Tibial nerve (tissue), 4 donors: ENCODE measurements around the gene SCAMP2. TPM values are rescaled to one million over a fixed set of nuclear protein-coding genes. Genes with fewer than 3 reads are reported as not detected.

ENCODE experiments used
- DNase-seq, 2 donors: peaks; one replicate each; pipeline ENCODE4 v3.0.0-alpha.2; 2019; ENCODE audit warnings: low spot score in 2 of 2
- H3K27ac ChIP-seq, 4 donors: fragments of 200-600 bp; sonication (generic) in 3 of 4; one replicate each; pipeline ENCODE4 v1.5.1; 2017 to 2019; ENCODE audit warnings: mild to moderate bottlenecking in 1 of 4
- H3K27me3 ChIP-seq, 2 donors: fragments of 200-600 bp; sonication (generic) in 1 of 2; one replicate each; pipeline versions ENCODE4 v1.5.1 to v1.6.0; 2017 to 2019
- H3K36me3 ChIP-seq, 3 donors: fragments of 200-600 bp; sonication (generic); one replicate each; pipeline ENCODE4 v1.5.1; 2018 to 2019
- H3K4me1 ChIP-seq, 4 donors: fragments of 200-600 bp; sonication (generic) in 3 of 4; one replicate each; pipeline ENCODE4 v1.5.1; 2017 to 2019
- H3K4me3 ChIP-seq, 4 donors: fragments of 200-600 bp; sonication (generic) in 3 of 4; one replicate each; pipeline ENCODE4 v1.5.1; 2017 to 2019; ENCODE audit warnings: mild to moderate bottlenecking in 1 of 4, moderate library complexity in 1 of 4
- H3K9me3 ChIP-seq, 4 donors: fragments of 200-600 bp; sonication (generic) in 3 of 4; one replicate each; pipeline ENCODE4 v1.5.1; 2017 to 2019
- EP300 ChIP-seq, 2 donors: sonication (generic); formaldehyde crosslinking; IDR thresholded peaks; one replicate each; pipeline ENCODE4 v1.6.1; 2017; ENCODE audit warnings: antibody characterized with exemption in 2 of 2, mild to moderate bottlenecking in 1 of 2
- POLR2A ChIP-seq, 2 donors: fragments of 450-650 bp; IDR thresholded peaks; one replicate each; pipeline ENCODE4 v1.6.1; 2017; ENCODE audit warnings: antibody characterized with exemption in 2 of 2, mild to moderate bottlenecking in 2 of 2, moderate library complexity in 2 of 2
- WGBS, 2 donors: methylation state at CpG; one replicate each; pipeline ENCODE4 v1.1.5; 2018; 5-methylcytosine and 5-hydroxymethylcytosine counted together
- total RNA-seq, 4 donors: library from RNA; depleted of rRNA; stranded (reverse); fragments of >200 nt; gene quantifications; one replicate each; pipeline ENCODE4 v1.1.0, GENCODE V29; 2016
- TF ChIP-seq, protein P1 (sequence below), 5 experiments: fragments of 200-600 bp in 3 of 5; fragments of 450-650 bp in 2 of 5; sonication (generic) in 3 of 5; IDR thresholded peaks; one replicate each; pipeline ENCODE4 v1.5.1; 2016 to 2019; ENCODE audit warnings: antibody characterized with exemption in 5 of 5, mild to moderate bottlenecking in 3 of 5, moderate library complexity in 2 of 5

SCAMP2 gene
- total RNA-seq, 4 donors from 2014 or later, result 47.6 to 72.0 (median 65.7) TPM

DNA sequence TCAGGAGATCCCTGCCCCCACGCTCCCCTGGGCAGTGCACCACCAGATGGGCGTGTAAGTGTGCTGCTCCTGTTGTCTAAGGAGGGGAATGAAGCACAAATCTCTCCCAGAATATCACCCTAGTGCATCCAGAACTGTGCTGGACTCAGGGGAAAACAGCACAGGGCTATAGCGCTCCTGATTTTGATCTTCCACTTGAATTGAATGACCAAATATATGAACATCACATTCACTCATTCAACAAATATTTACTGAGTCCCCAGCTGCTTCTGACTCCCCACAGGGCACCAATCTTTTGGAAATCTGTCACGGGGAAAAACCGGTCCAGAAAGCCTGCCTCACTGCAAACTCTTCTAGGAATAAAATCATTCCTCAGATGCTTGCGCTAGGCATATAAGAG lies 44.3 kb downstream of the SCAMP2 start:
- TF ChIP-seq EP300 (IDR thresholded peaks at IDR 0.05), result no peak
- TF ChIP-seq POLR2A (IDR thresholded peaks at IDR 0.05), result no peak
- TF ChIP-seq, protein P1, sequence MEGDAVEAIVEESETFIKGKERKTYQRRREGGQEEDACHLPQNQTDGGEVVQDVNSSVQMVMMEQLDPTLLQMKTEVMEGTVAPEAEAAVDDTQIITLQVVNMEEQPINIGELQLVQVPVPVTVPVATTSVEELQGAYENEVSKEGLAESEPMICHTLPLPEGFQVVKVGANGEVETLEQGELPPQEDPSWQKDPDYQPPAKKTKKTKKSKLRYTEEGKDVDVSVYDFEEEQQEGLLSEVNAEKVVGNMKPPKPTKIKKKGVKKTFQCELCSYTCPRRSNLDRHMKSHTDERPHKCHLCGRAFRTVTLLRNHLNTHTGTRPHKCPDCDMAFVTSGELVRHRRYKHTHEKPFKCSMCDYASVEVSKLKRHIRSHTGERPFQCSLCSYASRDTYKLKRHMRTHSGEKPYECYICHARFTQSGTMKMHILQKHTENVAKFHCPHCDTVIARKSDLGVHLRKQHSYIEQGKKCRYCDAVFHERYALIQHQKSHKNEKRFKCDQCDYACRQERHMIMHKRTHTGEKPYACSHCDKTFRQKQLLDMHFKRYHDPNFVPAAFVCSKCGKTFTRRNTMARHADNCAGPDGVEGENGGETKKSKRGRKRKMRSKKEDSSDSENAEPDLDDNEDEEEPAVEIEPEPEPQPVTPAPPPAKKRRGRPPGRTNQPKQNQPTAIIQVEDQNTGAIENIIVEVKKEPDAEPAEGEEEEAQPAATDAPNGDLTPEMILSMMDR (IDR thresholded peaks at IDR 0.05), result no peak
- peaks cover 0 to 48% of the 10 kb centered on the region in 2 donors for H3K27me3 ChIP-seq
- WGBS, 2 donors, result 61 to 72% methylated on average over 6 of the region's 6 CpGs

DNA sequence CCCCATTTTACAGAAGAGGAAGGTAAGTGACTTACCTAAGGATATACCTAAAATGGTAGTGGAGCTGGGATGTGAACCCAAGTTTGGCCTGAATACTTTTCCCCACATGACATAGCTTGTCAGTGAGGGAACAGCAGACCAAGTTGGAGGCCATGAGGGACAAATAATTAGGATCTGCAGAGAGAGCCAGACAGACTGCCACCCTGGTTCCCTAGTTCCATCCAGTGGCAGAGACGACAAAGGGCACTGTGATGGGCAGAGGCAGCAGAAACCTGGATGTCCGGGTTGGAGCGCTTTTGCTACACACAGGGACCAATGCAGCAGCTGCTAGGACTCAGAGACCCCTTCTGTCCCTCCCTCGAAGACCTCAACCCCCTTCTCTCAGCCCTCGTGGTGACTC lies 45.6 kb downstream of the SCAMP2 start:
- WGBS, 2 donors, result 50 to 62% methylated on average over 5 of the region's 5 CpGs
- H3K4me1 ChIP-seq, result peaks cover 0 to 14% (median 2%) of the 10 kb centered on the region in 4 donors
- H3K27ac ChIP-seq, result no peak overlapping the region
- no peaks in the 10 kb centered on the region for H3K36me3 ChIP-seq
- no peak for DNase-seq
- TF ChIP-seq POLR2A (IDR thresholded peaks at IDR 0.05) (no peak), EP300 (IDR thresholded peaks at IDR 0.05) (no peak)
- TF ChIP-seq, protein P1 (IDR thresholded peaks at IDR 0.05), result no peak
- no peaks in the 10 kb centered on the region for H3K9me3 ChIP-seq
- no peak overlapping the region for H3K4me3 ChIP-seq
- peaks cover 0 to 48% of the 10 kb centered on the region in 2 donors for H3K27me3 ChIP-seq

More for the DNA sequence above, 44.3 kb downstream of the SCAMP2 start:
- Histone ChIP-seq H3K36me3 (no peaks in the 10 kb centered on the region), H3K27ac (no peak overlapping the region), H3K9me3 (no peaks in the 10 kb centered on the region), H3K4me1 (peaks cover 0 to 14% (median 2%) of the 10 kb centered on the region in 4 donors), H3K4me3 (no peak overlapping the region)
- DNase-seq, result no peak

DNA sequence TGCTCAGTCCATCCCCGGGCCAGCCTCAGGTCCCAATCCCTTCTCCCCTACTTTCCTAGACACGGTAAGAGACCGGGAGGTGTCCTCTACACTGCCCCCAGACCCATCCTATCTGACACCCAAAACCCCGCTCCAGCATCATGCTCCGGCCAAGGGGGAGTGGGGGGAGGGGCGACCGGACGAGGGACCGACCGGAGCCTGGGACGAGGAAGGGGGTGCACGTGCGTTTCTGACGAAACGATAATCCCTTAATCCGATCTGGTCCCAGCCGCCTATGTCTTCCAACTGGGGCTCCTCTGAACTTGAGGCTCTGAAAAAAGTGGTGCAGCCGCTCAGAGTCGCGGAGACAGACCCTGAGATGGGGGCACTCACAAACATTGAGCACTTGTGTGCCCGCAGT lies 46.2 kb downstream of the SCAMP2 start:
- H3K36me3 ChIP-seq, result no peaks in the 10 kb centered on the region
- 10 to 17% methylated on average over 21 of the region's 21 CpGs for WGBS, 2 donors
- H3K9me3 ChIP-seq, result no peaks in the 10 kb centered on the region
- peaks cover 0 to 48% of the 10 kb centered on the region in 2 donors for H3K27me3 ChIP-seq
- TF ChIP-seq EP300 (IDR thresholded peaks at IDR 0.05) (no peak), POLR2A (IDR thresholded peaks at IDR 0.05) (no peak)
- TF ChIP-seq, protein P1 (IDR thresholded peaks at IDR 0.05), result no peak
- H3K4me3 ChIP-seq, result no peak overlapping the region
- H3K27ac ChIP-seq, result no peak overlapping the region
- DNase-seq, result no peak
- peaks cover 0 to 13% (median 2%) of the 10 kb centered on the region in 4 donors for H3K4me1 ChIP-seq

DNA sequence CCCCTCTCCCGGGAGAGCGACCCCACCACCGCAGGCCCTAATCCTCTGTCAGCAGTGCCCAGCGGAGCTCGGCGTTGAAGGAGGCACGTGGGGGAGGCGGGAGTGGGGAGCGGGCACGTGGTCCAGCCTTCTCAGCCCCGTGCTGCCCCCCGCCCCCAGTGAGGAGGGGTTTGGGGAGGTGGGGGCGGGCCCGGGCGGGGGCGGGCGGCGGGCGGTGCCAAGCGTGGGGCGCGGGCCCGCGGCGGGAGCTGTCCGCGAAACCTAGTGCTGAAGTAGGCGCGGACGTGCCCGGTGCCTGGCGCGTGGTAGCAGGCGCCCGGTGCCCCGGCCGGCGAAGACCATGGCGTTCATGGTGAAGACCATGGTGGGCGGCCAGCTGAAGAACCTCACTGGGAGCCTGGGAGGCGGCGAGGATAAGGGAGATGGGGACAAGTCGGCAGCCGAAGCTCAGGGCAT lies 46.8 kb downstream of the SCAMP2 start, which contains the start of gene CPLX3:
CPLX3 (plus strand) TSS at position 264 of the 456 bp plus-strand sequence; CDS start at position 341, 77 bp downstream.
- Histone ChIP-seq H3K4me1 (peaks cover 0 to 10% (median 0%) of the 10 kb centered on the region in 4 donors), H3K4me3 (no peak within 1 kb of the TSS), H3K9me3 (no peaks in the 10 kb centered on the region), H3K27me3 (peaks cover 0 to 48% of the 10 kb centered on the region in 2 donors), H3K36me3 (no peaks in the 10 kb centered on the region), H3K27ac (no peak within 1 kb of the TSS)
- 1 to 8% methylated on average over 11 to 27 of the region's 44 CpGs for WGBS, 2 donors
- no peak for TF ChIP-seq EP300 (IDR thresholded peaks at IDR 0.05)
- TF ChIP-seq, protein P1 (IDR thresholded peaks at IDR 0.05), result no peak
- TF ChIP-seq POLR2A (IDR thresholded peaks at IDR 0.05), result no peak
- no peak for DNase-seq

DNA sequence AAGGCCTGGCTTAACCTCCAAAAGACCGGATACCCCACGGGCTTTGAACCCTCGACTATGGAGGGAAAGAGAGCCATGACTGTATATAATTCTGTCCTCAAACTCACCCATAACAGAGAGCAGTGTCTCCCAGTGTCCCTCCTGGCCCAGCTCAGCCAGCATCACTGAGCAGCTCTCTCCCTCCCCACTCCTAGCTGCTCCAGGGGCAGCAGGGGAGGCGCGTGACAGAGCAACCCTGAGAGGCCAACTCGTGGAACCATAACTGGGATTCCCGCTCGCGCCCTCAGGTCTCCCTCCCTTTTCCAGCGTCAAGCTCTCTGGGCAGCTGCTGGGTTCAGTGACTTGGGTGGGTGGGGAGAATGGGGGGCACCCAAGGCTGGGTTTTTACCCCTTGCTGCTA lies 47.3 kb downstream of the SCAMP2 start:
- TF ChIP-seq, protein P1 (IDR thresholded peaks at IDR 0.05), result no peak
- TF ChIP-seq EP300 (IDR thresholded peaks at IDR 0.05) (no peak), POLR2A (IDR thresholded peaks at IDR 0.05) (no peak)
- Histone ChIP-seq H3K27me3 (peaks cover 0 to 48% of the 10 kb centered on the region in 2 donors), H3K4me3 (no peak overlapping the region), H3K4me1 (peaks cover 0 to 10% (median 0%) of the 10 kb centered on the region in 4 donors), H3K27ac (no peak overlapping the region), H3K36me3 (no peaks in the 10 kb centered on the region), H3K9me3 (no peaks in the 10 kb centered on the region)
- DNase-seq, result no peak
- WGBS, 2 donors, result 47 to 57% methylated on average over 6 to 9 of the region's 10 CpGs
